Endometrial microvascular endothelial cells (primary cell): ENCODE data around the gene SLC25A5. TPM values are rescaled to one million over a fixed set of nuclear protein-coding genes. Genes with fewer than 3 reads are reported as not detected.
"Not testable (repeated sequence)": the region's sequence is repeated elsewhere in the genome, so short reads cannot be mapped to it uniquely, and the experiment has no call there.

Experiments
- in situ Hi-C: cut with HindIII; loops from 2 replicates; pipeline ENCODE4 v1.10.0; 2017; ENCODE audit warnings: low sequenced_read_pairs, low pct_unique_long_range_greater_than_20kb; ENCODE audit errors: inconsistent ontology term
- total RNA-seq: library from RNA; depleted of rRNA; stranded (reverse); fragments of >200 nt; gene quantifications from one replicate; pipeline ENCODE4 v1.2.3, GENCODE V29; 2015; ENCODE audit errors: inconsistent ontology term

The SLC25A5 gene
- total RNA-seq, 1 donor from 2014 or later, result 533 TPM

GRCh38 chrX:119497185-119497584, 28.9 kb downstream of the SLC25A5 start:
- in situ Hi-C loops, result loop anchor here (25.0 kb wide), 1 partner anchor 265 kb away; the partner anchor contains the start of gene SOWAHD

GRCh38 chrX:119500061-119500800, 32.0 kb downstream of the SLC25A5 start:
- in situ Hi-C loops, result no loop called here

- in situ Hi-C loops, result no loop called here
These were observed 33.4 kb downstream of the SLC25A5 start for GRCh38 chrX:119501511-119502148.

- in situ Hi-C loops, result no loop called here
These were observed 34.7 kb downstream of the SLC25A5 start for GRCh38 chrX:119502727-119503483.

- in situ Hi-C loops, result no loop called here
These were observed 35.2 kb downstream of the SLC25A5 start for GRCh38 chrX:119503484-119503861.

- in situ Hi-C loops, result not testable (repeated sequence)
These were observed 36.9 kb downstream of the SLC25A5 start for GRCh38 chrX:119505145-119505544.

GRCh38 chrX:119505945-119506344, 37.7 kb downstream of the SLC25A5 start:
- in situ Hi-C loops, result no loop called here

GRCh38 chrX:119507206-119507605, 39.0 kb downstream of the SLC25A5 start:
- in situ Hi-C loops, result no loop called here

- in situ Hi-C loops, result no loop called here
These were observed 44.0 kb downstream of the SLC25A5 start for GRCh38 chrX:119512146-119512800.

- in situ Hi-C loops, result no loop called here
These were observed 48.0 kb downstream of the SLC25A5 start for GRCh38 chrX:119516157-119516702.

- in situ Hi-C loops, result no loop called here
These were observed 50.1 kb downstream of the SLC25A5 start for GRCh38 chrX:119518371-119518770.

Other genes starting within 250 kb of the SLC25A5 start
- gene PGRMC1, start 232.2 kb upstream of the SLC25A5 start, total RNA-seq, result 77.0 TPM
- 24.8 TPM for gene SLC25A43, start 69.1 kb upstream of the SLC25A5 start, total RNA-seq
- gene STEEP1, start 97.0 kb downstream of the SLC25A5 start, total RNA-seq, result 25.3 TPM
- gene UBE2A, start 106.1 kb downstream of the SLC25A5 start, total RNA-seq, result 65.4 TPM
- gene NKRF, start 138.0 kb downstream of the SLC25A5 start, total RNA-seq, result 6.0 TPM
- gene SEPTIN6, start 224.7 kb downstream of the SLC25A5 start, total RNA-seq, result 15.0 TPM